HepG2 (cell line): ENCODE data around the gene AGAP3. TPM values are rescaled to one million over a fixed set of nuclear protein-coding genes. Genes with fewer than 3 reads are reported as not detected.

Experiments used
- CEBPG ChIP-seq: IDR thresholded peaks from 2 replicates; pipeline ENCODE4 v1.6.1; 2016
- CEBPZ ChIP-seq: IDR thresholded peaks from 2 replicates; pipeline ENCODE4 v1.6.1; 2012; ENCODE audit warnings: low read length, improper control_type of control experiment
- DNMT1 ChIP-seq: sonication (generic); formaldehyde crosslinking; IDR thresholded peaks from 2 replicates; pipeline ENCODE4 v1.5.1; 2020; ENCODE audit warnings: mild to moderate bottlenecking, missing genetic modification reagents
- ETV5 ChIP-seq: IDR thresholded peaks from 2 replicates; pipeline ENCODE4 v1.6.1; 2018; ENCODE audit warnings: missing biosample characterization, missing genetic modification reagents, inconsistent platforms, borderline replicate concordance
- IKZF4 ChIP-seq: sonication (generic); formaldehyde crosslinking; IDR thresholded peaks from 2 replicates; pipeline ENCODE4 v1.5.1; 2020; ENCODE audit warnings: borderline replicate concordance, mild to moderate bottlenecking, low read depth, missing genetic modification reagents; ENCODE audit errors: not compliant biosample characterization
- IRF9 ChIP-seq: sonication (generic); formaldehyde crosslinking; IDR thresholded peaks from 2 replicates; pipeline ENCODE4 v1.8.0; 2022; ENCODE audit warnings: missing genetic modification reagents, mild to moderate bottlenecking, borderline replicate concordance
- MAFF ChIP-seq: IDR thresholded peaks from 2 replicates; pipeline ENCODE4 v1.6.1; 2011; ENCODE audit warnings: low read depth, low read length, improper control_type of control experiment
- MXD3 ChIP-seq: IDR thresholded peaks from 2 replicates; pipeline ENCODE4 v1.6.1; 2016; ENCODE audit warnings: mild to moderate bottlenecking, missing biosample characterization, missing genetic modification reagents
- SKI ChIP-seq: fragments of 450-650 bp; IDR thresholded peaks from one replicate; pipeline ENCODE4 v1.6.1; 2018; ENCODE audit warnings: mild to moderate bottlenecking; ENCODE audit not compliant: partially characterized antibody
- SRSF1 ChIP-seq: fragments of 200-400 bp; formaldehyde crosslinking; optimal IDR thresholded peaks from 2 replicates; pipeline ENCODE3; 2017; ENCODE audit warnings: mild to moderate bottlenecking, low read depth, low read length, moderate library complexity
- TBL1XR1 ChIP-seq: fragments of 150-350 bp; IDR thresholded peaks from 2 replicates; pipeline ENCODE4 v1.6.1; 2014; ENCODE audit warnings: borderline replicate concordance, low read length; ENCODE audit not compliant: partially characterized antibody
- TOE1 ChIP-seq: sonication (generic); formaldehyde crosslinking; IDR thresholded peaks from 2 replicates; pipeline ENCODE4 v1.4.0; 2020; ENCODE audit warnings: mild to moderate bottlenecking, missing genetic modification reagents
- YEATS4 ChIP-seq: sonication (generic); formaldehyde crosslinking; IDR thresholded peaks from 2 replicates; pipeline ENCODE4 v1.4.0; 2020; ENCODE audit warnings: missing genetic modification reagents, borderline replicate concordance
- ZBTB34 ChIP-seq: sonication (generic); formaldehyde crosslinking; IDR thresholded peaks from 2 replicates; pipeline ENCODE4 v1.8.0; 2022; ENCODE audit warnings: mild to moderate bottlenecking, missing genetic modification reagents
- ZNF350 ChIP-seq: sonication (generic); formaldehyde crosslinking; IDR thresholded peaks from 2 replicates; pipeline ENCODE4 v1.4.0; 2020; ENCODE audit warnings: mild to moderate bottlenecking, low read depth, missing genetic modification reagents, borderline replicate concordance
- ZNF44 ChIP-seq: sonication (generic); formaldehyde crosslinking; IDR thresholded peaks from 2 replicates; pipeline ENCODE4 v1.5.1; 2020; ENCODE audit warnings: mild to moderate bottlenecking, missing genetic modification reagents
- ZNF550 ChIP-seq: sonication (generic); formaldehyde crosslinking; IDR thresholded peaks from 2 replicates; pipeline ENCODE4 v1.4.0; 2020; ENCODE audit warnings: mild to moderate bottlenecking, missing genetic modification reagents, borderline replicate concordance
- ZSCAN25 ChIP-seq: sonication (generic); formaldehyde crosslinking; IDR thresholded peaks from 2 replicates; pipeline ENCODE4 v1.8.0; 2022; ENCODE audit warnings: mild to moderate bottlenecking, missing genetic modification reagents
- ZSCAN9 ChIP-seq: IDR thresholded peaks from 2 replicates; pipeline ENCODE4 v1.6.1; 2016; ENCODE audit warnings: borderline replicate concordance
- polyA plus RNA-seq, 8 experiments: library from polyadenylated mRNA; depleted of rRNA in 3 of 8; stranded (reverse) in 7 of 8; unstranded in 1 of 8; fragments of >200 nt; fragmentation: Illumina TruSeq in 4 of 8; extraction: Trizol in 4 of 8; gene quantifications; 2 replicates each; pipeline versions ENCODE4 v1.2.1 to v1.2.3, GENCODE V29; 2011 to 2016; ENCODE audit warnings: low read depth in 4 of 8, missing spikeins in 1 of 8, mixed read lengths in 1 of 8; ENCODE audit not compliant: insufficient read depth in 1 of 8
- total RNA-seq, 5 experiments: library from RNA; depleted of rRNA; stranded (reverse); fragments of >200 nt; fragmentation: Illumina TruSeq; extraction: Trizol; gene quantifications; 2 replicates each; pipeline ENCODE4 v1.2.3, GENCODE V29; 2016; ENCODE audit warnings: low read depth in 1 of 5
- TF ChIP-seq, protein P1 (sequence below): sonication (generic); formaldehyde crosslinking; IDR thresholded peaks from 2 replicates; pipeline ENCODE4 v1.5.0; 2020; ENCODE audit warnings: missing genetic modification reagents
- TF ChIP-seq, protein P2 (sequence below): sonication (generic); formaldehyde crosslinking; IDR thresholded peaks from 2 replicates; pipeline ENCODE4 v1.4.0; 2020; ENCODE audit warnings: missing genetic modification reagents

The AGAP3 gene
- total and polyA plus RNA-seq, 2 of the 13 experiments (the other 11 are each of a cell fraction or from before 2014, with no cell fraction given): 31.3 to 61.4 TPM

DNA sequence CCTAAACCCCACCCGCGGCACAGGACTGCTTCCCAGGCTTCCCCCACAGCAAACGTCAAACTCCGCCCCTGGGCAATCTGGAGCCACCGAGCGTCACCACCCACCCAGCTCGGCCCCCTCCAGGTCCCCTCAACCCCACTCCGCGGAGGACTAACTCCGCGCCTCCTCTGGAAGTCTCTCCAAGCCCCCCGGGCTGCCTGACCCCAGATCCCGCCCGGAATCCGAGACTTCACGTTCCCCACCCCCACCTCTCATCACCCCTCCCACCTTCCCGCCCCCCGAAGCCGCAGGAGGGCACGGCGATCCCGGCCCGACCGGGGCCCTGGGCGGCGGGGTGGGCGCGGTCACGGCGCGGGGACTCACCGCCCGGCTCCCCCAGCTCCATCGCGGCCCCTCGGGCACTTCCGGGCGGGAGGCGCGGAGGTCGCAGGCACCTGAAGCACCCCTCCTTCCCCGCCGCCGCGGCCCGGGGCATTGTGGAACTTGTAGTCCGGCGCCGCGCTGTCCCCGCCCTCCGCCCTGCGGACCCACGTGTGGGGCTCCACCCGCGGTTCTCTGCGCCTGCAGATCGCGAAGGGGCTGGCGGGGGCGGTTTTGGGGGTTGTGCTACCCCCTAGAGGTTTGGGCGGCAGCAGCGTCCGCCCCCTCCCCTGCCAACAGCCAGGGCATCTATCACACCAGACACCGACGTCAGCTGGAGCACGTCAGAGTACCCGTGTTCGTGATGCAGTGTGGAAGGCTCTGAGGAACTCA lies 3.0 kb upstream of the AGAP3 start, which contains the start of gene TMUB1 (continued):
- TF ChIP-seq IRF9 (no peak), SKI (no peak), ZSCAN25 (peak; percentile 92), CEBPG (CRISPR knock-in tag) (no peak), ZNF350 (CRISPR knock-in tag) (0 out of 2 replicates have a peak, but pooled peaks have one; percentile 22), ZNF550 (CRISPR knock-in tag) (no peak), IKZF4 (CRISPR knock-in tag) (peak; percentile 51), SRSF1 (no peak), ZSCAN9 (no peak), MXD3 (peak; percentile 73; the same call in 1 of the 2 replicates), ETV5 (CRISPR knock-in tag) (peak; percentile 69), TOE1 (CRISPR knock-in tag) (no peak), MAFF (no peak), CEBPZ (no peak), ZBTB34 (no peak), YEATS4 (CRISPR knock-in tag) (no peak), DNMT1 (no peak), ZNF44 (no peak), TBL1XR1 (no peak)
- TF ChIP-seq, protein P1, sequence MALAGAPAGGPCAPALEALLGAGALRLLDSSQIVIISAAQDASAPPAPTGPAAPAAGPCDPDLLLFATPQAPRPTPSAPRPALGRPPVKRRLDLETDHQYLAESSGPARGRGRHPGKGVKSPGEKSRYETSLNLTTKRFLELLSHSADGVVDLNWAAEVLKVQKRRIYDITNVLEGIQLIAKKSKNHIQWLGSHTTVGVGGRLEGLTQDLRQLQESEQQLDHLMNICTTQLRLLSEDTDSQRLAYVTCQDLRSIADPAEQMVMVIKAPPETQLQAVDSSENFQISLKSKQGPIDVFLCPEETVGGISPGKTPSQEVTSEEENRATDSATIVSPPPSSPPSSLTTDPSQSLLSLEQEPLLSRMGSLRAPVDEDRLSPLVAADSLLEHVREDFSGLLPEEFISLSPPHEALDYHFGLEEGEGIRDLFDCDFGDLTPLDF (CRISPR knock-in tag): no peak
- TF ChIP-seq, protein P2, sequence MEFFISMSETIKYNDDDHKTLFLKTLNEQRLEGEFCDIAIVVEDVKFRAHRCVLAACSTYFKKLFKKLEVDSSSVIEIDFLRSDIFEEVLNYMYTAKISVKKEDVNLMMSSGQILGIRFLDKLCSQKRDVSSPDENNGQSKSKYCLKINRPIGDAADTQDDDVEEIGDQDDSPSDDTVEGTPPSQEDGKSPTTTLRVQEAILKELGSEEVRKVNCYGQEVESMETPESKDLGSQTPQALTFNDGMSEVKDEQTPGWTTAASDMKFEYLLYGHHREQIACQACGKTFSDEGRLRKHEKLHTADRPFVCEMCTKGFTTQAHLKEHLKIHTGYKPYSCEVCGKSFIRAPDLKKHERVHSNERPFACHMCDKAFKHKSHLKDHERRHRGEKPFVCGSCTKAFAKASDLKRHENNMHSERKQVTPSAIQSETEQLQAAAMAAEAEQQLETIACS (CRISPR knock-in tag): 0 out of 2 replicates have a peak, but pooled peaks have one; percentile 27
